GM12873 (cell line): Measurements from ENCODE around the gene SLC30A5.
A peak's percentile ranks its signal among the peaks of the same experiment; 100 is the strongest.

Source experiments
- TF ChIP-seq, protein P1 (sequence below): IDR thresholded peaks from 2 replicates; pipeline ENCODE4 v1.5.1; 2012; ENCODE audit warnings: low read depth, mild to moderate bottlenecking, moderate library complexity, low read length, control low read depth; ENCODE audit not compliant: insufficient read depth; ENCODE audit errors: missing control alignments

Gene SLC30A5

DNA sequence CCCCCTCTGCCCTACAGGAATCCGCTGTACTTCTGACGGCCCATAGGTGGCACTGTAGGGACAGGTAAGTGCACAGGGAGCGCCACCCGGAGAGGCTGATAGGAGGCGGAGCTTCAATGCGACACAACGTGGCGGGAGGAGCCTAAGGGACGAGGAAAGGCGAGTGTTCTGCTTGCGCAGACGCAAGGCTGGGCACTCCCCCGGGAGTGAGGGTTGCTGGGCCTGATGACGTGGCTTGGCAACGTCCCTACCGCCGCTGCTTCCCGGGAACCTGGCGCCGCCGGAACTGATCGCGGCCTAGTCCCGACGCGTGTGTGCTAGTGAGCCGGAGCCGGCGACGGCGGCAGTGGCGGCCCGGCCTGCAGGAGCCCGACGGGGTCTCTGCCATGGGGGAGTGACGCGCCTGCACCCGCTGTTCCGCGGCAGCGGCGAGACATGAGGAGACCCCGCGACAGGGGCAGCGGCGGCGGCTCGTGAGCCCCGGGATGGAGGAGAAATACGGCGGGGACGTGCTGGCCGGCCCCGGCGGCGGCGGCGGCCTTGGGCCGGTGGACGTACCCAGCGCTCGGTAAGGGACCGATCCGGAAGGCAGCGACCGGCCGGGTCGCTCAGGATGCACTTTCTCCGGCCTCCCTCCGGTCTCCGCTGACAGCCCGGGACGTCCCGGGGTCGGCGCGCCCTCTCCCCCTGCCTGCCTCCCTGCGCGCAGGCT, at the start of gene SLC30A5:
Gene SLC30A5, plus strand, starts transcription at position 244 of the 712 bp plus-strand sequence. Its CDS starts 242 bp downstream, at position 486.
- TF ChIP-seq, protein P1, sequence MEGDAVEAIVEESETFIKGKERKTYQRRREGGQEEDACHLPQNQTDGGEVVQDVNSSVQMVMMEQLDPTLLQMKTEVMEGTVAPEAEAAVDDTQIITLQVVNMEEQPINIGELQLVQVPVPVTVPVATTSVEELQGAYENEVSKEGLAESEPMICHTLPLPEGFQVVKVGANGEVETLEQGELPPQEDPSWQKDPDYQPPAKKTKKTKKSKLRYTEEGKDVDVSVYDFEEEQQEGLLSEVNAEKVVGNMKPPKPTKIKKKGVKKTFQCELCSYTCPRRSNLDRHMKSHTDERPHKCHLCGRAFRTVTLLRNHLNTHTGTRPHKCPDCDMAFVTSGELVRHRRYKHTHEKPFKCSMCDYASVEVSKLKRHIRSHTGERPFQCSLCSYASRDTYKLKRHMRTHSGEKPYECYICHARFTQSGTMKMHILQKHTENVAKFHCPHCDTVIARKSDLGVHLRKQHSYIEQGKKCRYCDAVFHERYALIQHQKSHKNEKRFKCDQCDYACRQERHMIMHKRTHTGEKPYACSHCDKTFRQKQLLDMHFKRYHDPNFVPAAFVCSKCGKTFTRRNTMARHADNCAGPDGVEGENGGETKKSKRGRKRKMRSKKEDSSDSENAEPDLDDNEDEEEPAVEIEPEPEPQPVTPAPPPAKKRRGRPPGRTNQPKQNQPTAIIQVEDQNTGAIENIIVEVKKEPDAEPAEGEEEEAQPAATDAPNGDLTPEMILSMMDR, result peak; percentile 88

DNA sequence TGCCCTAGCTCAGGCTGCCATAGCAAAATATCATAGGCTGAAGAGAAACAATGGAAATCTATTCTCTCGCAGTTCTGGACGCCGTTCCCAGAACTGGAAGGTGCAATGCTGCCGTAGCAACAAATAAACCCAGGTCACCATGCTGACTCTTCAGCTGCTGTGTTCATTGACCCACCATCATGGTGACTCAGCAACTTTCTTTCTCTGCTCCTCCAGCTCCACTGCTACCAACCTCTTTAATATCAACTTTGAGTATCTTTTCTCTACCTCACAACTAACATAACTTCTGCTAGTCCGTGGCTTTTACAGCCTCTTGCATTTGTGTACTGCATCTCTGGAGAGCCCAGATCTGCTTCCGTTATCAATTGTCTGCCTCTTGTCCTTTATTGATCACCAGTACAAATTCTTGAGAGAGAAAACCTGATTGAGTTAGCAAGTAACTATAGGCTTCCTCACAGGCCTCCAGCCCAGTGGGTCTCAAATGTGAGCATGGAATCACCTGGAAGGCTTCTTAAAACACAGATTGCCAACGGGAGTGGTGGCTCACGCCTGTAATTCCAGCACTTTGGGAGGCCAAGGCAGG, 47.3 kb upstream of the SLC30A5 start:
- TF ChIP-seq, protein P1, result no peak

DNA sequence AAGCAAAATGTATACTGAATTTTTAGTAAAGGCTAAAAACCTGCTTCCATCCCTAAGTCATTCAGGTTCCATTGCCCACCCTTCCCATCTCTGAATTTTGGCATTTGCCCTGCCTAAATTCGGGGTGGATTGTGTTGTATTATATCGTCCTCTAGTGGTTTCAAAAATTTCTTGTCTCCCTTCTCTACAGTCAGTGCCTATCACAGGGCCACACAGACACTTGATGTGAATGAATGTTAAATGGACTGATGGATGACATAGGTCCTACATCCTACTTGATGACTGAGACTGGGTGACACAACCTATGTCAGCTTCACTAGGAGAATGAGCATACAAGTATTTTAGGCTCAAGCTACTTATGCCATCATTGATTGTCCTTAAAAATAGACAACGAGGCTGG, 45.6 kb upstream of the SLC30A5 start:
- TF ChIP-seq, protein P1, result peak; percentile 53

DNA sequence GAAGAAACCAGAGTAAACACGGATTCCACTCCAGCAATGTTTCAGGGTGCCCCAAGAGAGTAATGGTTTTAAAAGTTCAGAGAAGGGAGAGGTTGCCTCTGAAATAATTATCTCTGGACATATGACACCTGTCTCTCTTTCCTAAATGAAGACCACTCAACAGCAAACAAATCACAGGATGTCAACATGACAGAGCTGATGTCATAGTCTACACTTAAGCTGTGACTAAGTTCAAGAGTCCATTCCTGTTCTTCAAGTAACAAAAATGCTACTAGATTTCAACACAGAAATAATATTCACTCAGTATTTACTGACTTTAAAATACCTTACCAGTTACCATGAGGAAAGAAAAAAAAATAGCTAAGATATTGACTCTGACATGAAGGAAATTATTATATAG, 44.7 kb upstream of the SLC30A5 start:
- TF ChIP-seq, protein P1, result no peak

DNA sequence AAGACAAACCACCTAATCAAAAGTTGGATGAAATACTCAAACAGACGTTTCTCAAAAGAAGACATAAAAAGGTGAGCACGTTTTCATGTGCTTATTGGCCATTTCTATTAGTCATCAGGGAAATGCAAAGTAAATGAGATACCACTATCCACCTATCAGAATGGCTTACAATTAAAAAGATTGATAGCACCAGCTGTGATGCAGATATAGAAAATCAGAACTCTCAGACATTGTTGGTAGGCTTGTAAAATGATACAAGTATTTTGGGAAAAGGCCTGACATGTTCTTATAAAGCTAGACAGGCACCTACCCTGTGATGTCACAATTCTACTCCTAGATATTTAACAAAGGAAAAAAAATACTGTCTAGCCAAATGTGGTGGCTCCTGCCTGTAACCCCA, 44.0 kb upstream of the SLC30A5 start:
- TF ChIP-seq, protein P1, result no peak

DNA sequence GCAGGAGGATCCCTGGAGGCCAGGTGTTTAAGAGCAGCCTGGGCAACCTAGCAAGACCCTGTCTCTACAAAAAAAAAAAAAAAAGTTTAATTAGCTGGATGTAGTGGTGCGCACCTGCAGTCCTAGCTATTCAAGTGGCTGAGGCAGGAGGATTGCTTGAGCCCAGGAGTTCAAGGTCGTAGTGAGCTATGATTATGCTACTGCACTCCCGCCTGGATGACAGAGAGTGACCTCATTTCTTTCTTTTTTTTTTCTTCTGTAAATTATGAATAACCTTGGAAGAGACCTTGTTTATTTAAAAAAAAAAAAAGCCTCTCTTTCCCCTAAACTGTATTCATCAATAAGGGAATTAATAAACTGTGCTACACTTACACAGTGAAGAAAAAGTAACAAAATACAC, 43.6 kb upstream of the SLC30A5 start:
- TF ChIP-seq, protein P1, result no peak

DNA sequence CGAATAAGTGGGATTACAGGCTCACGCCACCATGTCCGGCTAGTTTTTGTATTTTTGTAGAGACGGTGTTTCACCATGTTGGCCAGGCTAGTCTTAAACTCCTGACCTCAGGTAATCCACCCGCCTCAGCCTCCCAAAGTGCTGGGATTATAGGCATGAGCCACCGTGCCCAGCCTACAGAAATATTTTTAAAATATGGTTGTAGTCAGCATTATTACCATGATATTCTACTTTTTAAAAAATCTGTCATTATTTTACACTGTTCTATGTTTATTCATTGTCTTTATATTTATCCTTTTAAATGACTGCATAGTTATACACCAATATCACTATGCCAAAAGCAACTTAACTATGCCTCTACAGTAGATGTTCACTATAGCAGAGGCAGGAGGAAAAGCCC, 41.6 kb upstream of the SLC30A5 start:
- TF ChIP-seq, protein P1, result no peak
